Measurements from ENCODE around the gene UPF1. TPM values are rescaled to one million over a fixed set of nuclear protein-coding genes. Genes with fewer than 3 reads are reported as not detected.

The UPF1 gene
- total RNA-seq = 83.0 TPM

DNA sequence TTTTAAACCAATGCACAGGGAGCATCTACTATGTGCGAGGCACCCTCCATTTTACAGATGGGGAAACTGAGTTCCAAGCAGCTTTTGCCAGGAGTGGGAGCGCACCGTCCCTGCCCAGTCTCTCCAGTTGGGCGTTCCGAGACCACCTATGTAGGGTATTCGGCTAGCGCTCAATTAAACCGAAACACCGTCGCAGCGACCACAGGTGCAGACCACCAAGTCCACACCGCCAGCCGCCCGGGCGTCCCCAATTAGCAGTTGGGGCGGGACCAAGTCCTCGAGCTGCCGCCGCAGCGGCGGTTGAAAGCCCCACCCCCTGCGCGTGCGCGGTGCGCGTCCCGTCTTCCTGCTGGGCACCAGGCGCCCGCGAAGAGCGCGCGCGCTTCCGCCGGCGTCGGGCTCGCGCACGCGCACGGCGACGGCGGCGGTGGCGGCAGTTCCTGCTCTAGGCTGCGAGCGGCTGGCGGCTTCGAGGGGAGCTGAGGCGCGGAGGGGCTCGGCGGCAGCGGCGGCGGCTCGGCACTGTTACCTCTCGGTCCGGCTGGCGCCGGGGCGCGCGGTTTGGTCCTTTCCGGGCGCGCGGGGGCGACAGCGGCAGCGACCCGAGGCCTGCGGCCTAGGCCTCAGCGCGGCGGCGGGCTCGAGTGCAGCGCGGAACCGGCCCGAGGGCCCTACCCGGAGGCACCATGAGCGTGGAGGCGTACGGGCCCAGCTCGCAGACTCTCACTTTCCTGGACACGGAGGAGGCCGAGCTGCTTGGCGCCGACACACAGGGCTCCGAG, at the start of gene UPF1:
Gene UPF1 (plus strand): TSS at position 436 of the 782 bp plus-strand sequence. CDS start 251 bp downstream, at position 687.

GRCh38 chr19:18790566-18791314, 41.0 kb upstream of the UPF1 start, which contains the start of gene COMP:
COMP (minus strand) TSS chr19:18791305; CDS start chr19:18791269, 36 bp downstream.

GRCh38 chr19:18895824-18896341, 64.1 kb downstream of the UPF1 start, which contains the start of gene CERS1:
CERS1 (minus strand) TSS chr19:18896158; CDS start chr19:18896072, 86 bp downstream.

Other genes with a start within 250 kb of the UPF1 start
- 60.1 TPM for gene REX1BD, start 243.2 kb upstream of the UPF1 start, total RNA-seq
- gene CRLF1, start 225.2 kb upstream of the UPF1 start, total RNA-seq = 1.2 TPM
- gene TMEM59L, start 219.1 kb upstream of the UPF1 start, total RNA-seq = 5.4 TPM
- 12.3 TPM for gene KLHL26, start 194.9 kb upstream of the UPF1 start, total RNA-seq
- gene CRTC1, start 148.3 kb upstream of the UPF1 start, total RNA-seq = 10.2 TPM
- 0.82 TPM for gene COMP, start 40.7 kb upstream of the UPF1 start, total RNA-seq
- gene CERS1, start 64.2 kb downstream of the UPF1 start, total RNA-seq = 6.8 TPM
- 118 TPM for gene COPE, start 87.4 kb downstream of the UPF1 start, total RNA-seq
- gene DDX49, start 87.8 kb downstream of the UPF1 start, total RNA-seq = 43.4 TPM
- gene HOMER3, start 109.3 kb downstream of the UPF1 start, total RNA-seq = 47.6 TPM
- gene SUGP2, start 201.6 kb downstream of the UPF1 start, total RNA-seq = 55.1 TPM
- 35.1 TPM for gene ARMC6, start 201.6 kb downstream of the UPF1 start, total RNA-seq
- gene SLC25A42, start 232.0 kb downstream of the UPF1 start, total RNA-seq = 15.6 TPM

Measured in metanephros (tissue), 1 donor.